PFSK-1 (cell line): ENCODE measurements around the gene ACAD11.

Source experiments
- FOXP2 ChIP-seq: optimal IDR thresholded peaks from 2 replicates; pipeline ENCODE3; 2011; ENCODE audit warnings: borderline replicate concordance, control low read depth, inconsistent platforms; ENCODE audit not compliant: insufficient read depth; ENCODE audit errors: extremely low read length, extremely low read depth
- POLR2AphosphoS5 ChIP-seq: IDR thresholded peaks from 2 replicates; pipeline ENCODE4 v1.6.1; 2012; ENCODE audit warnings: low read depth, mild to moderate bottlenecking, control low read depth, low read length, moderate library complexity
- SIN3A ChIP-seq: IDR thresholded peaks from 2 replicates; pipeline ENCODE4 v1.6.1; 2012; ENCODE audit warnings: mild to moderate bottlenecking, low read length, moderate library complexity, borderline replicate concordance; ENCODE audit not compliant: insufficient read depth
- TAF1 ChIP-seq: IDR thresholded peaks from 2 replicates; pipeline ENCODE4 v1.6.1; 2012; ENCODE audit warnings: low read length, control low read depth, borderline replicate concordance; ENCODE audit not compliant: insufficient read depth
- TF ChIP-seq, protein P1 (sequence below), 2 experiments: IDR thresholded peaks; 2 replicates each; pipeline versions ENCODE4 v1.6.1 to v1.8.0; 2011 to 2012; ENCODE audit warnings: low read depth in 2 of 2, low read length in 2 of 2, control low read depth in 1 of 2, inconsistent platforms in 1 of 2, mild to moderate bottlenecking in 1 of 2, moderate library complexity in 1 of 2; ENCODE audit not compliant: insufficient read depth in 1 of 2

ACAD11 gene

DNA sequence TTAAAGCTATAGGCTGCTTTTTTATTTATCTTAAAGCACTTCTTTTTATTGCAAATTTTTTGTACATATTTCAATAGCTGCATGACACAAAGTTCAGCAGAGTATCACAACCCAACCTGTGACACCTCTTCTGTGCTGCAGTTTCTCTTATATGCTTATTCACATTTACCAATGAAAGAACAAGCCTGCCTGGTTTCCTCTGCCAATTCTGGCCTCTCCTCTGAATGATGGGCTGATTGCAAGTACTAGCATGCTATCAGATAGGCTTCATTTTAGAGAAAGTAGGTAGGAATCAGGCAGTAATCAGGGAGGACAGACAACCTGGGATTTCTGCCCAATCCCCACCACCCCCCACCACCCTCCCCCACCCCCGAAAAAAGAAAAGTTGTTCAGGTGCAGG is 36.0 kb downstream of the ACAD11 start:
- TF ChIP-seq POLR2AphosphoS5, result no peak
- TF ChIP-seq FOXP2, result no peak
- no peak for TF ChIP-seq SIN3A
- TF ChIP-seq, protein P1, sequence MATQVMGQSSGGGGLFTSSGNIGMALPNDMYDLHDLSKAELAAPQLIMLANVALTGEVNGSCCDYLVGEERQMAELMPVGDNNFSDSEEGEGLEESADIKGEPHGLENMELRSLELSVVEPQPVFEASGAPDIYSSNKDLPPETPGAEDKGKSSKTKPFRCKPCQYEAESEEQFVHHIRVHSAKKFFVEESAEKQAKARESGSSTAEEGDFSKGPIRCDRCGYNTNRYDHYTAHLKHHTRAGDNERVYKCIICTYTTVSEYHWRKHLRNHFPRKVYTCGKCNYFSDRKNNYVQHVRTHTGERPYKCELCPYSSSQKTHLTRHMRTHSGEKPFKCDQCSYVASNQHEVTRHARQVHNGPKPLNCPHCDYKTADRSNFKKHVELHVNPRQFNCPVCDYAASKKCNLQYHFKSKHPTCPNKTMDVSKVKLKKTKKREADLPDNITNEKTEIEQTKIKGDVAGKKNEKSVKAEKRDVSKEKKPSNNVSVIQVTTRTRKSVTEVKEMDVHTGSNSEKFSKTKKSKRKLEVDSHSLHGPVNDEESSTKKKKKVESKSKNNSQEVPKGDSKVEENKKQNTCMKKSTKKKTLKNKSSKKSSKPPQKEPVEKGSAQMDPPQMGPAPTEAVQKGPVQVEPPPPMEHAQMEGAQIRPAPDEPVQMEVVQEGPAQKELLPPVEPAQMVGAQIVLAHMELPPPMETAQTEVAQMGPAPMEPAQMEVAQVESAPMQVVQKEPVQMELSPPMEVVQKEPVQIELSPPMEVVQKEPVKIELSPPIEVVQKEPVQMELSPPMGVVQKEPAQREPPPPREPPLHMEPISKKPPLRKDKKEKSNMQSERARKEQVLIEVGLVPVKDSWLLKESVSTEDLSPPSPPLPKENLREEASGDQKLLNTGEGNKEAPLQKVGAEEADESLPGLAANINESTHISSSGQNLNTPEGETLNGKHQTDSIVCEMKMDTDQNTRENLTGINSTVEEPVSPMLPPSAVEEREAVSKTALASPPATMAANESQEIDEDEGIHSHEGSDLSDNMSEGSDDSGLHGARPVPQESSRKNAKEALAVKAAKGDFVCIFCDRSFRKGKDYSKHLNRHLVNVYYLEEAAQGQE (IDR thresholded peaks at IDR 0.05; ENCODE audit: insufficient read depth in 1 of 2, low read depth in 2 of 2, low read length in 2 of 2), result no peak
- TF ChIP-seq TAF1, result no peak

DNA sequence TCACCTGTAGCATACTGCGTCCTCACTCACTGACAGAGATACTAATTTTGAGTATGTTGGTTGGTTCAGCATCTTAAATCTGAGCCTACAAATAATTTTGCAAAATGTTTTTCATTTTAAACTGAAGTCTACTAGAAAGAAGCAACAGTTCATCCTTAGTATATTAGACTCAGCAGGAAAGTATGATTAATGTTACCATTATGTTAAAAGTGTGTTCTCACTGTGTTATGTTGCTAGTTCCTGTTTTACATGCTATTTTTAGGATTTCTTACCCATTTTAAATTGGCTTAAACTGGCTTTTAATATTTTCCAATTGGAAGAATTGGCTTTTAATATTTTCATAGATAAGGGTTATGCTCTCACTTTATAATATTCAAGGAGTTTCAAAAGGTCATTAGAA is 36.8 kb downstream of the ACAD11 start:
- TF ChIP-seq, protein P1 (IDR thresholded peaks at IDR 0.05; ENCODE audit: insufficient read depth in 1 of 2, low read depth in 2 of 2, low read length in 2 of 2), result no peak
- no peak for TF ChIP-seq TAF1
- no peak for TF ChIP-seq SIN3A
- no peak for TF ChIP-seq POLR2AphosphoS5
- TF ChIP-seq FOXP2, result no peak

DNA sequence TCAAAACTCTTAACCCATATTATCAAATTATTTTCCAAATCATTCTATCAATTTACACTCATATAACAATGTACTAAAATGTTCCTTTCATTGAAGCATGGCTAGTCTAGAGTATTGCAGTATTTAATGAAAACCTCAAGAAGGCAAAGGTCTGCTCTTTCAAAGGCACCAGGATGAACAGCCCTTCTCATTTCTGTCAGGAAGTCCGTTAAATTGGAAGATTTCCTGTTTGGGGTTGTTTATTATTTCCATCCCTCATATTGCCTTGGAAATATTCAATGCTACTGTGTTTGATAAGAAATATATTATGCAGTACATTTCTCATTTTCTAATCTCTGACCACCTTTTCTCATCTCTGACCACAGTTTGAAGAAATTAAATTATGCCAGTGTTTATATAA is 37.5 kb downstream of the ACAD11 start:
- TF ChIP-seq POLR2AphosphoS5, result no peak

DNA sequence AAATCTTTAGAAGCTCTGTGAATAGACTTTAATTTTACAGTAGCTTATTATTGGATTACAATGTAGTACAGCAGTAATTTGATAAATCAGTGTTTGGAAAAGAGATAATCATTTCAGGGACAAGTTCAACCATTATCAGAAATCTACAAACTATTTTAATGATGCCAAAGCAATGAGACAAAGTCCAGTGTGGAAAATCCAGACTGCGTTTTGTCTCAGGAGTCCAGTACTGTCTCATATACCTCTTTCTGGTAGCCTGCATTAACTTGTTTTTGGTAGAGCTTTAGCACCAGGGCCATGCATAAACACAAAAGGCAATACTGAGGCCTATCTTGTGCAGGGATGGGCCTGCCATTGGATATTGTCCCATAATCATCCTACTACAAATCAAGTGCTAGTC is 42.8 kb downstream of the ACAD11 start:
- TF ChIP-seq SIN3A (no peak), POLR2AphosphoS5 (no peak), TAF1 (no peak), FOXP2 (no peak)
- TF ChIP-seq, protein P1 (IDR thresholded peaks at IDR 0.05; ENCODE audit: insufficient read depth in 1 of 2, low read depth in 2 of 2, low read length in 2 of 2), result no peak

DNA sequence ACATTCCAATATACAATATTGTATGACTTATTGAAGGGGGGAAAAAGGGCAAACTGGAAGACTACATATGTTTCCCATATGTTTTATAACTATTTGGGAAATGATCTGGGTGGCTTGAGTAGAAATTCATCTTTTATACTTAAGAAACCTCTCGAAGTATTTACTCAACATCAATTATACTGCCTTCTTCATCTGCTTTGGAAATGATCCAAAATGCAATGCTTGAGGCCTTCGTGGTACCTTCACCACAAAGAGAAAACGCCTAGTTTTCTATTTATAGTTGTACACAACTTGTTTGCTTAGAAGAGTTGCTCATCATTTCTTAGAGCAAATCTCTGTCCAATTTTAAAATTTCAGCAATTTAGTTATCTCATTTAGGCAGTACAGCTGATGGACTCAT is 43.7 kb downstream of the ACAD11 start:
- TF ChIP-seq FOXP2 (no peak), SIN3A (no peak), POLR2AphosphoS5 (no peak), TAF1 (no peak)
- TF ChIP-seq, protein P1 (IDR thresholded peaks at IDR 0.05; ENCODE audit: insufficient read depth in 1 of 2, low read depth in 2 of 2, low read length in 2 of 2), result no peak
